Upper lobe of left lung (tissue), 6 donors: ENCODE measurements around the gene SLC17A9. TPM values are rescaled to one million over a fixed set of nuclear protein-coding genes. Genes with fewer than 3 reads are reported as not detected.
A peak's percentile ranks its signal among the peaks of the same experiment; 100 is the strongest.

ENCODE experiments used
- ATAC-seq, 2 donors: fragments of 200-7000 bp; cut with Tn5 transposase; one replicate each; pipeline ENCODE4 v1.9.1; 2022; ENCODE audit warnings: mild to moderate bottlenecking in 2 of 2, moderate library complexity in 2 of 2; ENCODE audit not compliant: low FRiP score in 2 of 2
- DNase-seq, 2 donors: peaks; one replicate each; pipeline ENCODE4 v3.0.0-alpha.2; 2019 to 2020
- H3K27ac ChIP-seq, 4 donors: fragments of 200-600 bp; sonication (generic); one replicate each; pipeline ENCODE4 v1.5.1; 2016 to 2019
- H3K27me3 ChIP-seq, 4 donors: fragments of 200-600 bp; sonication (generic); one replicate each; pipeline ENCODE4 v1.5.1; 2017 to 2019
- H3K36me3 ChIP-seq, 4 donors: fragments of 200-600 bp; sonication (generic); one replicate each; pipeline ENCODE4 v1.5.1; 2016 to 2019
- H3K4me1 ChIP-seq, 4 donors: fragments of 200-600 bp; sonication (generic); one replicate each; pipeline ENCODE4 v1.5.1; 2018 to 2019
- H3K4me3 ChIP-seq, 4 donors: fragments of 200-600 bp; sonication (generic); one replicate each; pipeline ENCODE4 v1.5.1; 2017 to 2019; ENCODE audit warnings: mild to moderate bottlenecking in 2 of 4, moderate library complexity in 1 of 4
- H3K9me3 ChIP-seq, 4 donors: fragments of 200-600 bp; sonication (generic); one replicate each; pipeline ENCODE4 v1.5.1; 2018 to 2019
- CTCF ChIP-seq, 6 experiments: fragments of 450-650 bp in 4 of 6; fragments of 200-600 bp in 2 of 6; sonication (generic) in 2 of 6; IDR thresholded peaks; one replicate each; pipeline ENCODE4 v1.5.1; 2016 to 2019; ENCODE audit warnings: antibody characterized with exemption in 6 of 6
- EP300 ChIP-seq, 4 donors: sonication (generic); formaldehyde crosslinking; IDR thresholded peaks; one replicate each; pipeline ENCODE4 v1.5.1; 2017; ENCODE audit warnings: antibody characterized with exemption in 4 of 4, control low read depth in 2 of 4
- POLR2A ChIP-seq, 4 donors: fragments of 450-650 bp; IDR thresholded peaks; one replicate each; pipeline ENCODE4 v1.5.1; 2016 to 2017; ENCODE audit warnings: antibody characterized with exemption in 4 of 4, mild to moderate bottlenecking in 2 of 4
- POLR2AphosphoS5 ChIP-seq, 2 donors: sonication (generic); formaldehyde crosslinking; IDR thresholded peaks; one replicate each; pipeline ENCODE4 v1.5.1; 2017; ENCODE audit warnings: antibody characterized with exemption in 2 of 2
- whole genome bisulfite sequencing, 2 donors: methylation state at CpG; one replicate each; pipeline ENCODE4 v1.1.5; 2017 to 2018; 5-methylcytosine and 5-hydroxymethylcytosine counted together
- total RNA-seq, 6 donors: library from RNA; depleted of rRNA in 4 of 6; stranded (reverse); fragments of >200 nt in 4 of 6; gene quantifications; one replicate each; pipeline versions ENCODE4 v1.1.0 to v1.2.1, GENCODE V29; 2016 to 2021
- donor health status: DM: no; HTN: no; CAD: no; lungs with moderate emphysema.
- donor health status: DM: no; HTN: yes; CAD: no; lungs with severe emphysema.

The SLC17A9 gene
- total RNA-seq, 6 donors from 2014 or later: 3.8 to 18.5 (median 14.4) TPM

GRCh38 chr20:62984666-62985443 lies 32.3 kb downstream of the SLC17A9 start:
- WGBS, 2 donors: 72 to 73% methylated on average over 11 to 17 of the region's 18 CpGs
- H3K9me3 ChIP-seq: no peaks in the 10 kb centered on the region
- H3K4me1 ChIP-seq: peaks cover 0 to 7% (median 0%) of the 10 kb centered on the region in 4 donors
- no peak overlapping the region for H3K4me3 ChIP-seq
- DNase-seq (peak in 1 of 2 donors; percentile 37), ATAC-seq (no peak)
- no peaks in the 10 kb centered on the region for H3K36me3 ChIP-seq
- H3K27ac ChIP-seq: no peak overlapping the region
- H3K27me3 ChIP-seq: peaks cover 0 to 36% (median 13%) of the 10 kb centered on the region in 4 donors
- TF ChIP-seq POLR2AphosphoS5 (IDR thresholded peaks at IDR 0.05): no peak
- TF ChIP-seq CTCF (IDR thresholded peaks at IDR 0.05): no peak
- no peak for TF ChIP-seq POLR2A (IDR thresholded peaks at IDR 0.05)
- TF ChIP-seq EP300 (IDR thresholded peaks at IDR 0.05): no peak

- 71 to 100% methylated on average over 3 to 13 of the region's 14 CpGs for WGBS, 2 donors
- Histone ChIP-seq H3K27me3 (peaks cover 0 to 32% (median 10%) of the 10 kb centered on the region in 4 donors), H3K9me3 (no peaks in the 10 kb centered on the region), H3K4me1 (peaks cover 0 to 7% (median 0%) of the 10 kb centered on the region in 4 donors), H3K36me3 (no peaks in the 10 kb centered on the region), H3K27ac (no peak overlapping the region), H3K4me3 (no peak overlapping the region)
- DNase-seq: no peak
- TF ChIP-seq CTCF (IDR thresholded peaks at IDR 0.05): no peak
- no peak for ATAC-seq
Measured at GRCh38 chr20:62985444-62985778, 32.9 kb downstream of the SLC17A9 start.

- ATAC-seq (no peak), DNase-seq (no peak)
- no peaks in the 10 kb centered on the region for H3K36me3 ChIP-seq
Measured at GRCh38 chr20:62986257-62986800, 33.8 kb downstream of the SLC17A9 start.

GRCh38 chr20:62987114-62987513 lies 34.6 kb downstream of the SLC17A9 start:
- no peaks in the 10 kb centered on the region for H3K4me1 ChIP-seq
- WGBS, 2 donors: 59 to 60% methylated on average over 7 to 10 of the region's 10 CpGs
- no peak for ATAC-seq
- H3K27me3 ChIP-seq: peaks cover 0 to 15% (median 3%) of the 10 kb centered on the region in 4 donors
- H3K4me3 ChIP-seq: no peak overlapping the region
- H3K36me3 ChIP-seq: no peaks in the 10 kb centered on the region
- DNase-seq: no peak
- TF ChIP-seq EP300 (IDR thresholded peaks at IDR 0.05) (no peak), POLR2A (IDR thresholded peaks at IDR 0.05) (no peak), POLR2AphosphoS5 (IDR thresholded peaks at IDR 0.05) (no peak), CTCF (IDR thresholded peaks at IDR 0.05) (no peak)
- H3K27ac ChIP-seq: no peak overlapping the region
- no peaks in the 10 kb centered on the region for H3K9me3 ChIP-seq

More at GRCh38 chr20:62986257-62986800, 33.8 kb downstream of the SLC17A9 start:
- Histone ChIP-seq H3K9me3 (no peaks in the 10 kb centered on the region), H3K27ac (no peak overlapping the region), H3K4me1 (peaks cover 0 to 6% (median 0%) of the 10 kb centered on the region in 4 donors), H3K27me3 (peaks cover 0 to 23% (median 6%) of the 10 kb centered on the region in 4 donors), H3K4me3 (no peak overlapping the region)
- TF ChIP-seq EP300 (IDR thresholded peaks at IDR 0.05) (no peak), CTCF (IDR thresholded peaks at IDR 0.05) (no peak), POLR2A (IDR thresholded peaks at IDR 0.05) (no peak), POLR2AphosphoS5 (IDR thresholded peaks at IDR 0.05) (no peak)
- 79 to 86% methylated on average over 4 of the region's 6 CpGs for WGBS, 2 donors
